HepG2 (cell line): Measurements from ENCODE around the gene IL21R.

Experiments used
- FOSL1 ChIP-seq: sonication (generic); formaldehyde crosslinking; IDR thresholded peaks from 2 replicates; pipeline ENCODE4 v1.9.0; 2021; ENCODE audit warnings: missing genetic modification reagents, borderline replicate concordance
- PLRG1 ChIP-seq: fragments of 450-650 bp; conservative IDR thresholded peaks from 2 replicates; pipeline ENCODE4 v1.6.1; 2016
- RERE ChIP-seq: IDR thresholded peaks from 2 replicates; pipeline ENCODE4 v1.6.1; 2016; ENCODE audit warnings: low read depth, missing genetic modification reagents, missing compliant biosample characterization
- RFX3 ChIP-seq: IDR thresholded peaks from 2 replicates; pipeline ENCODE4 v1.6.1; 2016; ENCODE audit warnings: missing biosample characterization, missing genetic modification reagents
- TAF1 ChIP-seq: sonication (generic); formaldehyde crosslinking; IDR thresholded peaks from 2 replicates; pipeline ENCODE4 v1.4.0; 2020; ENCODE audit warnings: missing genetic modification reagents
- TF ChIP-seq, protein P1 (sequence below): sonication (generic); formaldehyde crosslinking; IDR thresholded peaks from 2 replicates; pipeline ENCODE4 v1.5.0; 2020; ENCODE audit warnings: mild to moderate bottlenecking, missing genetic modification reagents, moderate library complexity
- TF ChIP-seq, protein P2 (sequence below): sonication (generic); formaldehyde crosslinking; IDR thresholded peaks from 2 replicates; pipeline ENCODE4 v1.5.1; 2020; ENCODE audit warnings: mild to moderate bottlenecking, moderate library complexity, missing genetic modification reagents
- TF ChIP-seq, protein P3 (sequence below): sonication (generic); formaldehyde crosslinking; IDR thresholded peaks from 2 replicates; pipeline ENCODE4 v1.8.0; 2022; ENCODE audit warnings: mild to moderate bottlenecking, missing genetic modification reagents, moderate library complexity

GRCh38 chr16:27417047-27417671, 15.2 kb downstream of the IL21R start:
- TF ChIP-seq, protein P1, sequence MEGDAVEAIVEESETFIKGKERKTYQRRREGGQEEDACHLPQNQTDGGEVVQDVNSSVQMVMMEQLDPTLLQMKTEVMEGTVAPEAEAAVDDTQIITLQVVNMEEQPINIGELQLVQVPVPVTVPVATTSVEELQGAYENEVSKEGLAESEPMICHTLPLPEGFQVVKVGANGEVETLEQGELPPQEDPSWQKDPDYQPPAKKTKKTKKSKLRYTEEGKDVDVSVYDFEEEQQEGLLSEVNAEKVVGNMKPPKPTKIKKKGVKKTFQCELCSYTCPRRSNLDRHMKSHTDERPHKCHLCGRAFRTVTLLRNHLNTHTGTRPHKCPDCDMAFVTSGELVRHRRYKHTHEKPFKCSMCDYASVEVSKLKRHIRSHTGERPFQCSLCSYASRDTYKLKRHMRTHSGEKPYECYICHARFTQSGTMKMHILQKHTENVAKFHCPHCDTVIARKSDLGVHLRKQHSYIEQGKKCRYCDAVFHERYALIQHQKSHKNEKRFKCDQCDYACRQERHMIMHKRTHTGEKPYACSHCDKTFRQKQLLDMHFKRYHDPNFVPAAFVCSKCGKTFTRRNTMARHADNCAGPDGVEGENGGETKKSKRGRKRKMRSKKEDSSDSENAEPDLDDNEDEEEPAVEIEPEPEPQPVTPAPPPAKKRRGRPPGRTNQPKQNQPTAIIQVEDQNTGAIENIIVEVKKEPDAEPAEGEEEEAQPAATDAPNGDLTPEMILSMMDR (CRISPR knock-in tag): no peak
- TF ChIP-seq RFX3 (no peak), FOSL1 (CRISPR knock-in tag) (no peak), RERE (CRISPR knock-in tag) (no peak), PLRG1 (no peak), TAF1 (CRISPR knock-in tag) (no peak)
- TF ChIP-seq, protein P2, sequence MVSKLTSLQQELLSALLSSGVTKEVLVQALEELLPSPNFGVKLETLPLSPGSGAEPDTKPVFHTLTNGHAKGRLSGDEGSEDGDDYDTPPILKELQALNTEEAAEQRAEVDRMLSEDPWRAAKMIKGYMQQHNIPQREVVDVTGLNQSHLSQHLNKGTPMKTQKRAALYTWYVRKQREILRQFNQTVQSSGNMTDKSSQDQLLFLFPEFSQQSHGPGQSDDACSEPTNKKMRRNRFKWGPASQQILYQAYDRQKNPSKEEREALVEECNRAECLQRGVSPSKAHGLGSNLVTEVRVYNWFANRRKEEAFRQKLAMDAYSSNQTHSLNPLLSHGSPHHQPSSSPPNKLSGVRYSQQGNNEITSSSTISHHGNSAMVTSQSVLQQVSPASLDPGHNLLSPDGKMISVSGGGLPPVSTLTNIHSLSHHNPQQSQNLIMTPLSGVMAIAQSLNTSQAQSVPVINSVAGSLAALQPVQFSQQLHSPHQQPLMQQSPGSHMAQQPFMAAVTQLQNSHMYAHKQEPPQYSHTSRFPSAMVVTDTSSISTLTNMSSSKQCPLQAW: no peak
- TF ChIP-seq, protein P3, sequence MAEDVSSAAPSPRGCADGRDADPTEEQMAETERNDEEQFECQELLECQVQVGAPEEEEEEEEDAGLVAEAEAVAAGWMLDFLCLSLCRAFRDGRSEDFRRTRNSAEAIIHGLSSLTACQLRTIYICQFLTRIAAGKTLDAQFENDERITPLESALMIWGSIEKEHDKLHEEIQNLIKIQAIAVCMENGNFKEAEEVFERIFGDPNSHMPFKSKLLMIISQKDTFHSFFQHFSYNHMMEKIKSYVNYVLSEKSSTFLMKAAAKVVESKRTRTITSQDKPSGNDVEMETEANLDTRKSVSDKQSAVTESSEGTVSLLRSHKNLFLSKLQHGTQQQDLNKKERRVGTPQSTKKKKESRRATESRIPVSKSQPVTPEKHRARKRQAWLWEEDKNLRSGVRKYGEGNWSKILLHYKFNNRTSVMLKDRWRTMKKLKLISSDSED (CRISPR knock-in tag): no peak
